ENCODE data around the gene DNER.

DNER gene

GRCh38 chr2:229653531-229653930 is 60.8 kb downstream of the DNER start:
- Histone ChIP-seq H3K4me1 (ENCODE audit: control insufficient read depth in 1 of 2, insufficient read depth in 1 of 2, low read depth in 1 of 2, low read length in 1 of 2) (no peaks in the 10 kb centered on the region), H3K4me3 (ENCODE audit: low read depth in 1 of 2, low read length in 1 of 2) (no peak overlapping the region), H3K27ac (no peak overlapping the region), H3K9me3 (no peaks in the 10 kb centered on the region), H3K36me3 (no peaks in the 10 kb centered on the region), H3K27me3 (no peaks in the 10 kb centered on the region)
- no peak for TF ChIP-seq CTCF (IDR thresholded peaks at IDR 0.05)

GRCh38 chr2:229652796-229653195 is 61.6 kb downstream of the DNER start:
- no peak for TF ChIP-seq CTCF (IDR thresholded peaks at IDR 0.05)
- Histone ChIP-seq H3K27me3 (no peaks in the 10 kb centered on the region), H3K4me3 (ENCODE audit: low read depth in 1 of 2, low read length in 1 of 2) (no peak overlapping the region), H3K36me3 (no peaks in the 10 kb centered on the region), H3K4me1 (ENCODE audit: control insufficient read depth in 1 of 2, insufficient read depth in 1 of 2, low read depth in 1 of 2, low read length in 1 of 2) (no peaks in the 10 kb centered on the region), H3K27ac (no peak overlapping the region), H3K9me3 (no peaks in the 10 kb centered on the region)

GRCh38 chr2:229650901-229651300 is 63.5 kb downstream of the DNER start:
- no peak for TF ChIP-seq CTCF (IDR thresholded peaks at IDR 0.05)
- no peak overlapping the region for H3K27ac ChIP-seq
- H3K4me1 ChIP-seq (ENCODE audit: control insufficient read depth in 1 of 2, insufficient read depth in 1 of 2, low read depth in 1 of 2, low read length in 1 of 2): no peaks in the 10 kb centered on the region
- no peaks in the 10 kb centered on the region for H3K9me3 ChIP-seq
- H3K4me3 ChIP-seq (ENCODE audit: low read depth in 1 of 2, low read length in 1 of 2): no peak overlapping the region
- H3K27me3 ChIP-seq: no peaks in the 10 kb centered on the region
- H3K36me3 ChIP-seq: no peaks in the 10 kb centered on the region

- Histone ChIP-seq H3K27me3 (no peaks in the 10 kb centered on the region), H3K27ac (no peak overlapping the region), H3K4me1 (ENCODE audit: control insufficient read depth in 1 of 2, insufficient read depth in 1 of 2, low read depth in 1 of 2, low read length in 1 of 2) (no peaks in the 10 kb centered on the region), H3K4me3 (ENCODE audit: low read depth in 1 of 2, low read length in 1 of 2) (no peak overlapping the region), H3K9me3 (no peaks in the 10 kb centered on the region), H3K36me3 (no peaks in the 10 kb centered on the region)
- TF ChIP-seq CTCF (IDR thresholded peaks at IDR 0.05): no peak
These were observed 64.3 kb downstream of the DNER start for GRCh38 chr2:229650059-229650458.

- Histone ChIP-seq H3K9me3 (no peaks in the 10 kb centered on the region), H3K4me3 (ENCODE audit: low read depth in 1 of 2, low read length in 1 of 2) (no peak overlapping the region), H3K36me3 (no peaks in the 10 kb centered on the region), H3K4me1 (ENCODE audit: control insufficient read depth in 1 of 2, insufficient read depth in 1 of 2, low read depth in 1 of 2, low read length in 1 of 2) (peaks cover 0 to 6% of the 10 kb centered on the region in 2 experiments), H3K27ac (no peak overlapping the region), H3K27me3 (no peaks in the 10 kb centered on the region)
- TF ChIP-seq CTCF (IDR thresholded peaks at IDR 0.05): no peak
These were observed 68.1 kb downstream of the DNER start for GRCh38 chr2:229646186-229646723.

- H3K27me3 ChIP-seq: no peaks in the 10 kb centered on the region
- no peak overlapping the region for H3K27ac ChIP-seq
- H3K4me3 ChIP-seq (ENCODE audit: low read depth in 1 of 2, low read length in 1 of 2): no peak overlapping the region
- TF ChIP-seq CTCF (IDR thresholded peaks at IDR 0.05): no peak
- H3K4me1 ChIP-seq (ENCODE audit: control insufficient read depth in 1 of 2, insufficient read depth in 1 of 2, low read depth in 1 of 2, low read length in 1 of 2): peaks cover 0 to 6% of the 10 kb centered on the region in 2 experiments
- H3K36me3 ChIP-seq: no peaks in the 10 kb centered on the region
- no peaks in the 10 kb centered on the region for H3K9me3 ChIP-seq
These were observed 72.0 kb downstream of the DNER start for GRCh38 chr2:229642371-229642770.

Data from neutrophil (primary cell).